Stimulated activated CD4-positive, alpha-beta T cell treated with anti-CD3 and anti-CD28 coated beads, Interleukin-1b, Interleukin-23, amount 100 ng/mL, for 1 hour (primary cell): Measurements from ENCODE around the gene OR6V1.

Source experiments
- DNase-seq, 2 donors: peaks; one replicate each; pipeline ENCODE4 v3.0.0-alpha.2; 2020; ENCODE audit warnings: low read depth in 2 of 2

Gene OR6V1

GRCh38 chr7:143052041-143052440 lies at the start of gene OR6V1:
OR6V1 (plus strand) TSS chr7:143052341; CDS start chr7:143052341, 0 bp downstream.
- no peak for DNase-seq

- DNase-seq, result no peak
These were observed 49.2 kb upstream of the OR6V1 start for GRCh38 chr7:143002898-143003297.

- DNase-seq, result peak; percentile 8 to 18
These were observed 48.6 kb upstream of the OR6V1 start for GRCh38 chr7:143003393-143004051.

- no peak for DNase-seq
These were observed 46.4 kb upstream of the OR6V1 start for GRCh38 chr7:143005632-143006260.

GRCh38 chr7:143008007-143008901 lies 43.9 kb upstream of the OR6V1 start:
- DNase-seq, result peak; percentile 50 to 84

- no peak for DNase-seq
These were observed 40.1 kb upstream of the OR6V1 start for GRCh38 chr7:143012001-143012400.

- DNase-seq, result no peak
These were observed 39.7 kb upstream of the OR6V1 start for GRCh38 chr7:143012409-143012808.

GRCh38 chr7:143013473-143013872 lies 38.7 kb upstream of the OR6V1 start:
- DNase-seq, result no peak

- no peak for DNase-seq
These were observed 38.2 kb upstream of the OR6V1 start for GRCh38 chr7:143013893-143014292.

GRCh38 chr7:143015084-143015483 lies 37.1 kb upstream of the OR6V1 start:
- DNase-seq, result no peak

GRCh38 chr7:143015926-143016490 lies 36.1 kb upstream of the OR6V1 start:
- no peak for DNase-seq

GRCh38 chr7:143016996-143017395 lies 35.1 kb upstream of the OR6V1 start:
- no peak for DNase-seq

- DNase-seq, result no peak
These were observed 33.2 kb upstream of the OR6V1 start for GRCh38 chr7:143018931-143019330.

- no peak for DNase-seq
These were observed 29.1 kb upstream of the OR6V1 start for GRCh38 chr7:143023047-143023446.

- no peak for DNase-seq
These were observed 26.8 kb upstream of the OR6V1 start for GRCh38 chr7:143025371-143025770.

GRCh38 chr7:143027032-143027431 lies 25.1 kb upstream of the OR6V1 start, which contains the start of gene OR9A2:
OR9A2 (minus strand) TSS chr7:143027132; CDS start chr7:143027132, 0 bp downstream.
- DNase-seq, result no peak

- no peak for DNase-seq
These were observed 24.5 kb upstream of the OR6V1 start for GRCh38 chr7:143027683-143028082.

GRCh38 chr7:143038635-143039034 lies 13.5 kb upstream of the OR6V1 start:
- DNase-seq, result no peak

GRCh38 chr7:143040209-143040715 lies 11.9 kb upstream of the OR6V1 start:
- DNase-seq, result no peak

- no peak for DNase-seq
These were observed 10.8 kb upstream of the OR6V1 start for GRCh38 chr7:143041346-143041745.

GRCh38 chr7:143042159-143042789 lies 9.9 kb upstream of the OR6V1 start:
- no peak for DNase-seq
